Right atrium auricular region (tissue), 2 donors: ENCODE measurements around the gene TRIM29. TPM values are rescaled to one million over a fixed set of nuclear protein-coding genes. Genes with fewer than 3 reads are reported as not detected.

ENCODE experiments used
- DNase-seq: peaks from one replicate; pipeline ENCODE4 v3.0.0-alpha.2; 2019; ENCODE audit warnings: low spot score
- H3K27ac ChIP-seq, 2 donors: fragments of 200-600 bp; sonication (generic); 1 replicate in 1 of 2; 2 replicates in 1 of 2; pipeline ENCODE4 v1.5.1; 2016 to 2019
- H3K27me3 ChIP-seq, 2 donors: fragments of 200-600 bp; sonication (generic); one replicate each; pipeline versions ENCODE4 v1.5.1 to v1.6.0; 2017 to 2019
- H3K36me3 ChIP-seq: fragments of 200-600 bp; sonication (generic); one replicate; pipeline ENCODE4 v1.5.1; 2016
- H3K4me1 ChIP-seq, 2 donors: fragments of 200-600 bp; sonication (generic); one replicate each; pipeline versions ENCODE4 v1.5.1 to v1.6.0; 2017 to 2019
- H3K4me3 ChIP-seq, 2 donors: fragments of 200-600 bp; sonication (generic); 1 replicate in 1 of 2; 2 replicates in 1 of 2; pipeline ENCODE4 v1.5.1; 2017 to 2019; ENCODE audit warnings: mild to moderate bottlenecking in 1 of 2, moderate library complexity in 1 of 2
- H3K9me3 ChIP-seq, 2 donors: fragments of 200-600 bp; sonication (generic); one replicate each; pipeline ENCODE4 v1.5.1; 2019
- total RNA-seq, 2 donors: library from RNA; depleted of rRNA; stranded (reverse); fragments of >200 nt; gene quantifications; one replicate each; pipeline ENCODE4 v1.1.0, GENCODE V29; 2016
- TF ChIP-seq, protein P1 (sequence below), 2 donors: fragments of 200-600 bp; sonication (generic); IDR thresholded peaks; one replicate each; pipeline ENCODE4 v1.5.1; 2019; ENCODE audit warnings: antibody characterized with exemption in 2 of 2

TRIM29 gene
- total RNA-seq, 2 donors from 2014 or later, result 0.85 to 2.7 TPM

DNA sequence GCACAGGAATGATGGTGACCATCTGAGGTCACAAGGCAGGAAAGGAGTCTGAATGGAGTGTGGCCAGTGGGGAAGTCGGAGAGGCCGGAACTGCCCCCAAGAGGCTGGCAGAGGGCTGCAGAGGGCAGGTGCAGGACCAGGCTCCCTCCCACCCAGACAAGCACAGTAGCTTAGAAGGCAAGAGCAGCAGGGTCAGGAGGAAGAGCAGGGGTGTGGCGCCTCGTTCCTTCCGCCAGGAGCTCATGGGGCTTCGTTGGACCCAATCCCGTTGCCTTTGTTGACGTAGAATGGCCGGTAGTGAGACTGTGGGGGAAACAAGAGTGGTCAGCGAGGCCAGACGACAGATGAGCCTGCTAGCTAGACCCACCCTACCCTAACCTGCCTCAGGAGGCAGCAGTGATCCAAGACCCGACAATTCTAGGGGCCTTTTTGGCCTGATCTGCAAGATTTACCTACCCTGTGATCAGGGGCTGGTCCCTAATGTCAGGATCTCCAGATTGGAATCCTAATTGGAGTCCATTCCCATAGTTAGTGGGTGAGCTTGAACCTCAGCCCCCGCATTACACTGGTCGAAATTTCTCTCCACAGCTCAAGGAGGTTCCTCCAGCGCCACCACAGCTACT is 25.6 kb downstream of the TRIM29 start:
- no peak for DNase-seq
- Histone ChIP-seq H3K27ac (no peak overlapping the region), H3K27me3 (no peaks in the 10 kb centered on the region), H3K36me3 (no peaks in the 10 kb centered on the region), H3K4me3 (no peak overlapping the region), H3K4me1 (no peaks in the 10 kb centered on the region), H3K9me3 (no peaks in the 10 kb centered on the region)
- TF ChIP-seq, protein P1, sequence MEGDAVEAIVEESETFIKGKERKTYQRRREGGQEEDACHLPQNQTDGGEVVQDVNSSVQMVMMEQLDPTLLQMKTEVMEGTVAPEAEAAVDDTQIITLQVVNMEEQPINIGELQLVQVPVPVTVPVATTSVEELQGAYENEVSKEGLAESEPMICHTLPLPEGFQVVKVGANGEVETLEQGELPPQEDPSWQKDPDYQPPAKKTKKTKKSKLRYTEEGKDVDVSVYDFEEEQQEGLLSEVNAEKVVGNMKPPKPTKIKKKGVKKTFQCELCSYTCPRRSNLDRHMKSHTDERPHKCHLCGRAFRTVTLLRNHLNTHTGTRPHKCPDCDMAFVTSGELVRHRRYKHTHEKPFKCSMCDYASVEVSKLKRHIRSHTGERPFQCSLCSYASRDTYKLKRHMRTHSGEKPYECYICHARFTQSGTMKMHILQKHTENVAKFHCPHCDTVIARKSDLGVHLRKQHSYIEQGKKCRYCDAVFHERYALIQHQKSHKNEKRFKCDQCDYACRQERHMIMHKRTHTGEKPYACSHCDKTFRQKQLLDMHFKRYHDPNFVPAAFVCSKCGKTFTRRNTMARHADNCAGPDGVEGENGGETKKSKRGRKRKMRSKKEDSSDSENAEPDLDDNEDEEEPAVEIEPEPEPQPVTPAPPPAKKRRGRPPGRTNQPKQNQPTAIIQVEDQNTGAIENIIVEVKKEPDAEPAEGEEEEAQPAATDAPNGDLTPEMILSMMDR (IDR thresholded peaks at IDR 0.05), result no peak

DNA sequence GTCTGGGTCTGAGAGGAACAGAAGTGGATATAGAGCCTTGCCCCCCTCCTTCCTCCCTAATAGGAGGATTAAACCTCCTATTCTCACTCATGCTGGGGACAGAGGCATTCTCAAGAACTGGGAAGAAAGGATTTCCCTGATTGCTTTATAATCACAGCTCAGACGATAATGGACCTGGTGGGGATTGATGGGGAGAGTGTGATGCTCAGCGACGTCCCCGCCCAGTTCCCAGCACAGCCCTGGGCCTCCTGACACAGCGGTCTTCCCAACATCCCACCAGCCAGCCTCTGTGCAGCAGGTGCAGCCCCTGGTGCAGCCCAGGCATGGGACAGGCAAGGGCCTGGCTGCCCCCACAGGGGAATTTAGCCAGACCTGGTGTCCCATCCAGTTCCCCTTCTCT is 28.4 kb downstream of the TRIM29 start:
- Histone ChIP-seq H3K4me3 (no peak overlapping the region), H3K9me3 (no peaks in the 10 kb centered on the region), H3K27me3 (no peaks in the 10 kb centered on the region), H3K4me1 (no peaks in the 10 kb centered on the region), H3K27ac (no peak overlapping the region), H3K36me3 (no peaks in the 10 kb centered on the region)
- DNase-seq, result no peak
- TF ChIP-seq, protein P1 (IDR thresholded peaks at IDR 0.05), result no peak

DNA sequence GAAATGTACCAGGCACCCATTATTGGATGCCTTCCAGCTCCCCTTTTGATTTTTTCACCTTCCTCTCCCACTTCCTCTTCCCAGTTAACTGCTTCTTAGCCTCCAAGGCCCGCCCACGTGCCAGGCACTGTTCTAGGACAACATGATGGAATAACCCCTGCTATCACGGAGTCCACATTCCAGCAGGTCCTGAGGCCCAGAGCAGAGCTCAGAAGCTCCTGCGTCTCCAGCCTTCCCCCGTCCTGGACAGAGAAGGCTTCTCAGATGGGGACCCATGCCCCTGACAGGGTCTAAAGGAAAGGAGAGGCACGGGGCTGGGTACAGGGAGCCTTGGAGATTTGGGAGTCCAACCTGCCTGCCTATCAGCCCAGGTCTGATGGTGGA is 29.1 kb downstream of the TRIM29 start:
- TF ChIP-seq, protein P1 (IDR thresholded peaks at IDR 0.05), result no peak
- Histone ChIP-seq H3K4me1 (no peaks in the 10 kb centered on the region), H3K36me3 (no peaks in the 10 kb centered on the region), H3K27me3 (no peaks in the 10 kb centered on the region), H3K27ac (no peak overlapping the region), H3K9me3 (no peaks in the 10 kb centered on the region), H3K4me3 (no peak overlapping the region)
- DNase-seq, result no peak

DNA sequence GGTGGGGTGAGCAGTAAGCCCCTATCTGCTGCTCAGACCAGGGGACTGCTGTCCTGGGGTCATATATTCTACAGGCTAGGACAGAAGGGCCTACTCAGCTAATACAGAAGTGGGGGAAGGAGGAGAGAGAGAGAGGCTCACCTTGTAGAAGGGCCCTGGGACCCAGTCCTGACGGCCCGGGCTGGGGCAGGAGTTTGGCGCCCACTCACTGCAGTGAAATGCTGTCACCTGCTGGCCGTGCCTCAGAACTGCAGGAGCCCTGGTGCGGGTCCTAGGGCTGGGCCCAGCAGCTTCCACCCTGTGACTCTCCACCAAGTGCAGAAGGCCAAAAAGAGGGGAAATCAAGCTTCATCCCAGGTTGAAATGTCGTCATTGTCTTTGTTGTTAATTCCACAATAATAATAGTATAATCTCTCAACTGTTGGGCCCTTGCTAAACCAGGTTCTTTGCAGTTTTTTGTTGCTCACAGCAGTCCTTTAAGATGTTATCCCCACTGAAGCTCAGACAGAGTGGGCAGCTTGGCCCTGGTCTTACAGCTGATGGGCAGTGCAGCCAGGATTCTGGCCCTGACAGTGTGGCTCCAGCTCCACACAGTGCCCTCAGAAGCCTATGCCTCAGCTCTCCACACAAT is 29.6 kb downstream of the TRIM29 start:
- no peaks in the 10 kb centered on the region for H3K27me3 ChIP-seq
- no peak for DNase-seq

DNA sequence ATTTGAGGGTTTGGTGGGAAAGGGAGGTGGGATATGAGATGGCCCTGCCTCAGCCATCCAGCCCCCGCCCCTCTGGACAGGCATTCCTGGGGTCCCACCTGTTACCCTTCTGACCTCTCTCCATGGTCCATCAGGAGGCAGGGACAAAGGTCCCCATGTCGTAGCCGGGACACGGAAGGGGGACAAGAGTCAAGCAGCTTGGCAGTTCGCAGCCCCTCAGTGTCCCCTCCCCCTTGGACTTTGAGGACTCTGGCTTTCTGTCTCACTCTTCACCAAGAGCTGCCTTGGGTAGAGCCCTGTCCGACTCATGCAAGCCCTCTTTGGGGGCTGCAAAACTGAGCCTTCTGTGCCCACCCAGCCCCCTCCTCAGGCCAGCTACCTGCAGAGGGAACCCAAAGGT is 30.2 kb downstream of the TRIM29 start:
- no peaks in the 10 kb centered on the region for H3K9me3 ChIP-seq
- no peaks in the 10 kb centered on the region for H3K36me3 ChIP-seq
- no peaks in the 10 kb centered on the region for H3K27me3 ChIP-seq
- H3K4me3 ChIP-seq, result no peak overlapping the region
- TF ChIP-seq, protein P1 (IDR thresholded peaks at IDR 0.05), result no peak
- no peak overlapping the region for H3K27ac ChIP-seq
- DNase-seq, result no peak
- H3K4me1 ChIP-seq, result no peaks in the 10 kb centered on the region

More for the DNA sequence above, 29.6 kb downstream of the TRIM29 start:
- TF ChIP-seq, protein P1 (IDR thresholded peaks at IDR 0.05), result peak; percentile 100
- H3K4me1 ChIP-seq, result no peaks in the 10 kb centered on the region
- H3K9me3 ChIP-seq, result no peaks in the 10 kb centered on the region
- H3K27ac ChIP-seq, result no peak overlapping the region
- H3K36me3 ChIP-seq, result no peaks in the 10 kb centered on the region
- no peak overlapping the region for H3K4me3 ChIP-seq
